GM21367 (cell line): ENCODE data around the gene WBP4.
"Not testable (repeated sequence)": the region's sequence is repeated elsewhere in the genome, so short reads cannot be mapped to it uniquely, and the experiment has no call there.

ENCODE experiments used
- ATAC-seq: cut with Tn5 transposase; IDR thresholded peaks from one replicate; pipeline ENCODE4 v1.9.1; 2021; ENCODE audit not compliant: unreplicated experiment

Gene WBP4, protein sequence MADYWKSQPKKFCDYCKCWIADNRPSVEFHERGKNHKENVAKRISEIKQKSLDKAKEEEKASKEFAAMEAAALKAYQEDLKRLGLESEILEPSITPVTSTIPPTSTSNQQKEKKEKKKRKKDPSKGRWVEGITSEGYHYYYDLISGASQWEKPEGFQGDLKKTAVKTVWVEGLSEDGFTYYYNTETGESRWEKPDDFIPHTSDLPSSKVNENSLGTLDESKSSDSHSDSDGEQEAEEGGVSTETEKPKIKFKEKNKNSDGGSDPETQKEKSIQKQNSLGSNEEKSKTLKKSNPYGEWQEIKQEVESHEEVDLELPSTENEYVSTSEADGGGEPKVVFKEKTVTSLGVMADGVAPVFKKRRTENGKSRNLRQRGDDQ

GRCh38 chr13:41061075-41061913, at the start of gene WBP4:
TSS of gene WBP4 (plus strand) at chr13:41061509. CDS start at chr13:41061674, 165 bp downstream.
- ATAC-seq: peak; percentile 64

DNA sequence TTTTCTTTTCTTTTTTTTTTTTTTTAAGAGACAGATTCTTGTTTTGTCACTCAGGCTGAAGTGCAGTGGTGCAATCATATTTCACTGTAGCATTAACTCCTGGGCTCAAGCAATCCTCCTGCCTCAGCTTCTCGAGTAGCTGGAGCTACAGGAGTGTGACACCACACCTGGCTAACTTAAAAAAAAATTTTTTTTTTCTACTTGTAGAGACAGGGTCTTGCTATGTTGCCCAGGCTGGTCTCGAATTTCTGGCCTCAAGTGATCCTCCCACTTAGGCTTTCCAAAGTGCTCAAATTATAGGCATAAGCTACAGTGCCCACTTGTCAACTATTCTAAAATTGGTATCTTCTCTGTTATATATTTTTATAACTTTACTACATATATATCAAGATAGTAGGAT, 48.8 kb upstream of the WBP4 start:
- no peak for ATAC-seq

GRCh38 chr13:41013835-41014234, 47.5 kb upstream of the WBP4 start:
- ATAC-seq: no peak

DNA sequence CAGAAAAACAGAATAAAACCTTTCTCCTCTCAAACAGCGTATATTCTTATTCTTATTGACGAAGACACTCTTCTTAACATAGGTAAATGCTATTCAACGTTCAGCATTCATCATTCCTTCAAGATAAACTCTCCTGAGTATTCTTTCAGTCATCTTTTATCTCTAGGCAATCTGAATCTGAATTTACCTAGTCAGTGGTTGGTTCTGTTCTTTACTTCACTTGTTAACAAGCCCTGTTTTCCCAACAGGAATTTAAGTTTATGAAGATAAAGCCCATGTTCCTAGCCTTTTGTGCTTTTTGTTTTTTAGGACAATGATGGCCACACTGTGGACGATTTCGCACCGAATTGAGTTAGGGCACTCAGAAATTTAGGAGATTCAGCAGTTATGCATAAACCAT, 45.4 kb upstream of the WBP4 start:
- ATAC-seq: no peak

GRCh38 chr13:41017159-41017558, 44.1 kb upstream of the WBP4 start:
- no peak for ATAC-seq

GRCh38 chr13:41017817-41018601, 43.3 kb upstream of the WBP4 start:
- no peak for ATAC-seq

DNA sequence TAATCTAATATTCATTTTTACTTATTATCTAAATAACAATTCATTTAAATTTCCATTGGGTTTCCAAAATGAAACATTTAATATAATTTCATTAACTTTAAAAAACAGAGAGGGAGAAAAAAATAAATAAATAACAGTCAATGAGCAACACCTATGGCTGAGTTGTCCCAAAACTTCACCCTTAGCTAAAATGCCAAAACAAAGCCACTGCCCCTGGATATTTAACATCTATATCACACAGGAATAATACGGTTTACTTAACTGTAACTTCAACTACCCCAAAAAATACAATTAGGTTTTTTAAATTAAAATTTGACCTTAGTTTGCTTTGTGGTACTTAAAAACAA, 42.7 kb upstream of the WBP4 start:
- no peak for ATAC-seq

DNA sequence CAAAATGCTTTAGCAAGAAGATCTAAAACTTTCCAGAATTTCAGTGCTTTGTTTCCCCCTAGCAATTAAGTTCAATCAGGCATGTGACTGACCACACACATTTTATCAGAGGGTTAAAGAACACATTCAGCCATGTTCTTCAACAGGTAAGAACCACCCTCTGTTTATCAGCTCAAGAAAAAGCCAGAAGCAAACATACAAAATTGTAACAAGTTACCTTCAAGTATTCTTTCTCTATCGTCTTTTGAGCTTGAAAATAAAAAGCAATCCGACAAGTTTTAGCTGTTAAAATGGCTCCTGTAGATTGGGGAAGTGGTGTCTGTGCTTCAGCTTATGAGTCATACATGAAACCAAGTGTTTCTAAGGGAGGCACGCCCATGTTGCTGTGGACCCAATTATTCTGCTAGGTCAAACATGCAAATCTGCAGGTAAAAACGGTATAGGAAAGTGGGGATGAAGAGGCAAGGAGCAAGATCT, 42.3 kb upstream of the WBP4 start, which contains the start of gene ELF1:
Gene ELF1 (minus strand): TSS at position 306 of the 477 bp plus-strand sequence. CDS start 37,262 bp downstream, outside the sequence.
- peak; percentile 91 for ATAC-seq

- ATAC-seq: no peak
Observed at GRCh38 chr13:41019578-41020347, 41.5 kb upstream of the WBP4 start.

- ATAC-seq: no peak
Observed at GRCh38 chr13:41025518-41025917, 35.8 kb upstream of the WBP4 start.

DNA sequence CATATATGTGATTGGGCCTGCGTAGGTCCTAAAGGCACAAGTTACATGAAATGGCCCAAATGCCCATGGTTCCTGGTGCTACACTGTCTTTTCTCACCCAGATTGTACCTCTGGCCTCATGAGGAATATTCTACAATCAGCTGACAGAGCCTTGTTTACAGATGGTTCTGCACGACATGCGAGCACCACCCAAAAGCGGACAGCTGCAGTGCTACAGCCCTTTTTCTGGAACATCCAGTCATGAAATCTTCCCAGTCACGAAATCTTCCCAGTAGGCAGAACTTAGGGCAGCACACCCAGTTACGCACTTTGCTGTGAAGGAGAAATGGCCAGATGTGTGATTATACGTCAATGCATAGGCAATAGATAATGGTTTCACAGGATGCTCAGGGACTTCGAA, 34.5 kb upstream of the WBP4 start:
- ATAC-seq: no peak

GRCh38 chr13:41028051-41028450, 33.3 kb upstream of the WBP4 start:
- ATAC-seq: no peak

GRCh38 chr13:41029629-41030028, 31.7 kb upstream of the WBP4 start:
- ATAC-seq: no peak

DNA sequence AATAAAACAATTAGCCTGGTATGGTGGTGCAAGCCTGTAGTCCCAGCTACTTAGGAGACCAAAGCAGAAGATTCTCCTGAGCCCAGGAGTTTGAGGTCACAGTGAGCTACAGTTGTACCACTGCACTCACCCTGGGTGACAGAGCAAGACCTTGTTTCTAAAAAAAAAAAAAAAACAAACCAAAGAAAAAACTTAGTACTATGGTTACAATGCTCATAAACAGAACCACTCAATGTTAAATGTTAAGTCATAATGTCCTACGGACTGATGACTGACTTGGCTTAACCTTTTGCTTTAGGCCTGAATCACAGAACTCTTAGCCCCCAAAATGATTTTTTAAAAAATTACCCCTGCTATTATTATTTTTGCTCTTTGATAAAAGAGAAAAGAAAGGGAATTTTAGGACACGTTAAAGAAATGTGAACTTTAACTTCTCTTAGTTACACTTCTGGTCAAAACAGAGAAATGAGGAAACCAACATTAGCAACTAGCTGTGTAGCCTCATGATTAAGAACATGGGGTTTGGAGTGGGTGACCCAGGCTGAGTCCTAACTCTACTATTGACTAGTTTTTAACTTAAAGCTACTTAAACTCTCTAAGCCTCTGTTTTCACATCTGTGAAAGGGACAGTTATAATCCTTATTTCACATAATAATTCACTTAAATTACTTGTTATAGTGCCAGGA, 28.5 kb upstream of the WBP4 start:
- no peak for ATAC-seq

DNA sequence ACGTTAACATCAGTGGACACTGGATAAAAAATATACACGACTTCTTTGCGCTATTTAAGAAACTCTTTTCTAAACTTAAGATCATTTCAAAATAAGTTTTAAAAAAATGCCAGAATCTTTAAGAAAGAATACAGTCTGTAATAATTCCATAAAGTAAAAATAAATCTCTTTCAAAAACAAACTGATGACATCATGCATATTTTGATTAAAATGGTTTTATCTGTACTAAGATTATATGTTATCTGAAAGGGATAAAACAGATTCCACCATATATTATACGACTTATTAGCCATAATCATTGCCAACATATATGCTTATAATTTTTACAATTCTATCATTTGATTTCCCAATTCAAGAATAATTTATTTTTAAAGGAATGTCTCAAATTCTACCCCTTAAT, 26.9 kb upstream of the WBP4 start:
- ATAC-seq: no peak

DNA sequence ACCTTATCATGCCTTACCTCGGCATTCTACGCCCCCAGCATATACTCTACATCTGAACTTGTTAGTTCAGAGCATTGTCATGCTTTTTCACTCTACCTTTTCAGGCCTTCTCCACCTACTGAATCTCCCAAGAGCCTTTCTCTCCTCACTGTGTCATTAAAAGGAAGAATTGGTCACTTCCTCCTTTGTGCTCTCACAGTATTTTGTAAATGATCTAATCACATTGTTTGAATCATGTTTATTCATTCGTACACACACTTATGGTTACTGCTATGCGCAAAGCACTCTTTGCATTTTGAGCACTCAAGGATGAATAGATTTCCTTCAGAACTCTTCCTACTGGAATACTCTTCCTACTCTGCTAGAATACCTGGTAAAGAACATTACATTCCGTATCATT, 26.4 kb upstream of the WBP4 start:
- no peak for ATAC-seq

GRCh38 chr13:41036557-41036956, 24.8 kb upstream of the WBP4 start:
- not testable (repeated sequence) for ATAC-seq

- ATAC-seq: no peak
Observed at GRCh38 chr13:41039746-41040145, 21.6 kb upstream of the WBP4 start.

- no peak for ATAC-seq
Observed at GRCh38 chr13:41040584-41041334, 20.6 kb upstream of the WBP4 start.
